ENCODE results near the gene CRIM1. TPM values are rescaled to one million over a fixed set of nuclear protein-coding genes. Genes with fewer than 3 reads are reported as not detected.

The CRIM1 gene
- total and polyA plus RNA-seq, 12 donors: 7.6 to 66.3 (median 24.3) TPM

DNA sequence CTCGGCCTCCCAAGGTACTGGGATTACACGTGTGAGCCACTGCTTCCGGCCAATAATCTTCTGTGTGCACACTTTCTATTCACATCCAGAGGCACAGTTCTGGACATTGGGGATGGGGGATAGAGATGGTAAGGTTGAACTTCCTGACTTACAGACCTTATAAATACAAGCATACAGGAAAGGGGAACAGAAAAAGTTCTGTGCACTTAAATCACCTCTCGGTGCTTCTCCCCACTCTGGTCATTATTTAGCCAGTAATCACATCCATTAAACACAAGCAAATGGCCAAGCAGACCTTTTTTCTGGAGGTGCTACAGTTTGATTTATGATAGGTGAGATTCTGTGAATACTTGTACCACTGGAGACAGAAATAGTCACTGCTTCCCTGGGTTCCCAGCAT is 110.6 kb downstream of the CRIM1 start:
- H3K4me3 ChIP-seq: no peak overlapping the region
- H3K27me3 ChIP-seq: no peaks in the 10 kb centered on the region
- WGBS, 4 donors: 84 to 97% (median 90%) methylated on average over 4 of the region's 4 CpGs
- TF ChIP-seq, protein P1, sequence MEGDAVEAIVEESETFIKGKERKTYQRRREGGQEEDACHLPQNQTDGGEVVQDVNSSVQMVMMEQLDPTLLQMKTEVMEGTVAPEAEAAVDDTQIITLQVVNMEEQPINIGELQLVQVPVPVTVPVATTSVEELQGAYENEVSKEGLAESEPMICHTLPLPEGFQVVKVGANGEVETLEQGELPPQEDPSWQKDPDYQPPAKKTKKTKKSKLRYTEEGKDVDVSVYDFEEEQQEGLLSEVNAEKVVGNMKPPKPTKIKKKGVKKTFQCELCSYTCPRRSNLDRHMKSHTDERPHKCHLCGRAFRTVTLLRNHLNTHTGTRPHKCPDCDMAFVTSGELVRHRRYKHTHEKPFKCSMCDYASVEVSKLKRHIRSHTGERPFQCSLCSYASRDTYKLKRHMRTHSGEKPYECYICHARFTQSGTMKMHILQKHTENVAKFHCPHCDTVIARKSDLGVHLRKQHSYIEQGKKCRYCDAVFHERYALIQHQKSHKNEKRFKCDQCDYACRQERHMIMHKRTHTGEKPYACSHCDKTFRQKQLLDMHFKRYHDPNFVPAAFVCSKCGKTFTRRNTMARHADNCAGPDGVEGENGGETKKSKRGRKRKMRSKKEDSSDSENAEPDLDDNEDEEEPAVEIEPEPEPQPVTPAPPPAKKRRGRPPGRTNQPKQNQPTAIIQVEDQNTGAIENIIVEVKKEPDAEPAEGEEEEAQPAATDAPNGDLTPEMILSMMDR (IDR thresholded peaks at IDR 0.05): no peak
- no peak for TF ChIP-seq POLR2A (IDR thresholded peaks at IDR 0.05)
- no peaks in the 10 kb centered on the region for H3K36me3 ChIP-seq (replicated peaks in 1 of 2)
- no peak overlapping the region for H3K27ac ChIP-seq
- H3K4me1 ChIP-seq (replicated peaks in 1 of 2): peaks cover under 1 to 6% of the 10 kb centered on the region in 2 donors
- no peaks in the 10 kb centered on the region for H3K9me3 ChIP-seq (replicated peaks in 1 of 3)
- DNase-seq: no peak
- intact Hi-C loops (cut with DNase I): loop anchor here in 1 of 2 donors (10.0 kb wide), 1 partner anchor 111 kb away; the partner anchor contains the start of gene CRIM1

DNA sequence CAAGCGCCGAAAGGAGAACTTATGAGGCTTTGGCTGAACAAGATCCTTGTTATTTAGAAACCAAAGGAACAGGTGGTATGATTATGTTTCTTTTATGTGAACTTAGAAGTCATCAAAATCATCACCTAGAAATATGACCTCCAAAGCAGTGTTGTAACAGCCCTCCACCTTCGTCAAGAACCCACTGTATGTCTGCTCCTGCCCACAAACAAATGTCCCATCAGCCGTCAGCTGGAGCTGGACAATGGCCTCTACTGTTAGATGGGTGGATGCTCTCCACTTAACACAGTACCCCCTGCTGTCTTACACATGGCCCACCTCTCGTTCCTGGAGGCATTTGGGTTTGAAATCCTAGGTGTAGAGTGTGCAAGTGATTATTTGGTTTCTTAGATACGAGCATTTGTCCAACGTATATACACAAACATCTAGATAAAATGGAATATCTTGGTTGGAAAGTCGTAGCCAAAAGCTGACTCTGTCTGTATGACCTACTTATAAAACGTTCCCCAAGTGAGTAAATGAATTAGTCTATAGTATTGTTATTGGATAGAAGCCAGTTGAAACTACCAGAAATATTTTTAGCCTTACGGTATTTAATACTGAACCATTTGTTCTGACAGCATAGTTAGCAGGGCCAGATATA is 113.0 kb downstream of the CRIM1 start:
- intact Hi-C loops (cut with DNase I): loop anchor here in 1 of 2 donors (10.0 kb wide), 1 partner anchor 114 kb away; the partner anchor contains the start of gene CRIM1
- no peak overlapping the region for H3K4me3 ChIP-seq
- H3K4me1 ChIP-seq (replicated peaks in 1 of 2): no peaks in the 10 kb centered on the region
- no peak overlapping the region for H3K27ac ChIP-seq
- whole genome bisulfite sequencing, 4 donors: 83 to 90% (median 86%) methylated on average over 10 of the region's 10 CpGs
- no peak for TF ChIP-seq POLR2A (IDR thresholded peaks at IDR 0.05)
- TF ChIP-seq, protein P1 (IDR thresholded peaks at IDR 0.05): no peak
- H3K9me3 ChIP-seq (replicated peaks in 1 of 3): no peaks in the 10 kb centered on the region
- no peak for DNase-seq
- H3K27me3 ChIP-seq: no peaks in the 10 kb centered on the region
- no peaks in the 10 kb centered on the region for H3K36me3 ChIP-seq (replicated peaks in 1 of 2)

DNA sequence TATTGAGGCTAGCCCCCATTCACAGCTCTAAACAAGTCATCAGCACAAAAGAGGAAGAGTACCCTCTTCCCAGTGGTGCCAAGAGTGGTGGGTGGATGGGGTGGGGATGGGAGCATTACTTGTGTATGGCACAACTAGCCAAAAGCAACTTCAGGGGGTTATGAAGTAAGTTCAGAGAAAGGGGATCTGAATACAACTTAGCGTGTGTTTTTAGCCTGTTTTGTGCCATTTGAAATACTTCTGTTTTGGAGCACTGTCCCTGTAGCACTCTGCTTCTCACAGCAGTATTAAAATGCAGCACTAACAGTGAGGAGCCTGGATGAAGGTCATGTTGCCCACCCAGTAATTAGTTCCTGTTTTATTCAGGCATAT is 113.5 kb downstream of the CRIM1 start:
- no peak for TF ChIP-seq POLR2A (IDR thresholded peaks at IDR 0.05)
- TF ChIP-seq, protein P1 (IDR thresholded peaks at IDR 0.05): no peak
- no peaks in the 10 kb centered on the region for H3K9me3 ChIP-seq (replicated peaks in 1 of 3)
- H3K4me3 ChIP-seq: no peak overlapping the region
- no peak for DNase-seq
- H3K36me3 ChIP-seq (replicated peaks in 1 of 2): no peaks in the 10 kb centered on the region
- intact Hi-C loops (cut with DNase I): loop anchor here in 1 of 2 donors (10.0 kb wide), 1 partner anchor 114 kb away; the partner anchor contains the start of gene CRIM1
- 76 to 85% (median 82%) methylated on average over 1 of the region's 1 CpG for WGBS, 4 donors
- no peaks in the 10 kb centered on the region for H3K27me3 ChIP-seq
- no peaks in the 10 kb centered on the region for H3K4me1 ChIP-seq (replicated peaks in 1 of 2)
- H3K27ac ChIP-seq: no peak overlapping the region

DNA sequence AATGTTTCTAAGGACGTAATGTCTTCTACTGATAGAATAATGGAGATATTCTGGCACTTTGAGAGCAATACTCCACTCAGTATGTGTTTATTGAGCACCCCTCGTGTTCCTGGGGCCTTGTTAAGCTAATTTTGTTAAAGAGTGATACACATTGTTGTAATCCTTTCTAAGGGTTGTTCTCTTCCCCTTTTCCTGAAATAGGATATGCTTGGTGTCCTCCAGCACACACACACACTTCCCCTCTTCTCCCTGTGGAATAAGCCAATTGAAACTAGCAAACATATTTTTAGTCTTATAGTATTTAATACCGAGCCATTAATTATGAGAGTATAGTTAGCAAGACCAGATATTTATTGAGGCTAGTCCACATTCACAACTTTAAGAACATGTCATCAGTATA is 114.1 kb downstream of the CRIM1 start:
- no peak overlapping the region for H3K27ac ChIP-seq
- WGBS, 4 donors: 64 to 69% (median 67%) methylated on average over 3 of the region's 3 CpGs

More for the DNA sequence above, 114.1 kb downstream of the CRIM1 start:
- TF ChIP-seq, protein P1 (IDR thresholded peaks at IDR 0.05): no peak
- TF ChIP-seq POLR2A (IDR thresholded peaks at IDR 0.05): no peak
- DNase-seq: no peak
- Histone ChIP-seq H3K4me3 (no peak overlapping the region), H3K4me1 (replicated peaks in 1 of 2) (no peaks in the 10 kb centered on the region), H3K9me3 (replicated peaks in 1 of 3) (no peaks in the 10 kb centered on the region), H3K36me3 (replicated peaks in 1 of 2) (no peaks in the 10 kb centered on the region), H3K27me3 (no peaks in the 10 kb centered on the region)
- intact Hi-C loops (cut with DNase I): loop anchor here in 1 of 2 donors (10.0 kb wide), 1 partner anchor 115 kb away; the partner anchor contains the start of gene CRIM1
